Activated CD4-positive, alpha-beta T cell treated with anti-CD3 and anti-CD28 coated beads for 36 hours (primary cell): ENCODE data around the gene GLB1L3. TPM values are rescaled to one million over a fixed set of nuclear protein-coding genes. Genes with fewer than 3 reads are reported as not detected.
"Not testable (repeated sequence)": the region's sequence is repeated elsewhere in the genome, so short reads cannot be mapped to it uniquely, and the experiment has no call there.

Experiments used
- ATAC-seq: fragments of 200-7000 bp; cut with Tn5 transposase; one replicate; pipeline ENCODE4 v1.10.0; 2021; ENCODE audit warnings: mild to moderate bottlenecking, moderate library complexity
- CTCF ChIA-PET: fragments of 350-600 bp; sonication (Branson Sonifier 250); formaldehyde crosslinking; loops from one replicate; lab custom pipeline; 2021; ENCODE audit warnings: antibody characterized with exemption; lab: Charles Lee
- POLR2A ChIA-PET: fragments of 350-600 bp; sonication (Branson Sonifier 250); formaldehyde crosslinking; loops from one replicate; lab custom pipeline; 2021; ENCODE audit warnings: antibody characterized with exemption, inconsistent platforms; lab: Charles Lee
- DNase-seq: peaks from one replicate; pipeline ENCODE4 v3.0.0-alpha.2; 2020
- H3K27ac Mint-ChIP-seq: one replicate; pipeline ENCODE4 v1.8.0; 2021; ENCODE audit warnings: mixed read lengths
- H3K27me3 Mint-ChIP-seq: one replicate; pipeline ENCODE4 v1.8.0; 2021; ENCODE audit warnings: mixed read lengths
- H3K36me3 Mint-ChIP-seq: one replicate; pipeline ENCODE4 v1.8.0; 2021; ENCODE audit warnings: low read depth, mixed read lengths
- H3K4me1 Mint-ChIP-seq: one replicate; pipeline ENCODE4 v1.8.0; 2021; ENCODE audit warnings: mixed read lengths
- H3K4me3 Mint-ChIP-seq: one replicate; pipeline ENCODE4 v1.8.0; 2021; ENCODE audit warnings: mild to moderate bottlenecking, moderate library complexity, mixed read lengths
- H3K9me3 Mint-ChIP-seq: one replicate; pipeline ENCODE4 v1.8.0; 2021; ENCODE audit warnings: low read depth, mixed read lengths
- intact Hi-C, 2 experiments: fragments of 100-400 bp; cut with DNase I in 1 of 2; cut with micrococcal nuclease in 1 of 2; formaldehyde crosslinking; loops; one replicate each; pipeline versions ENCODE4 v1.14.2 to v1.15.1; 2022 to 2024; cut with DNase I, micrococcal nuclease
- total RNA-seq, 2 experiments: library from RNA; stranded (reverse); gene quantifications; one replicate each; pipeline ENCODE4 v1.2.3, GENCODE V29; 2021

Gene GLB1L3
- total RNA-seq, 2 experiments from 2014 or later = 11.7 to 12.2 TPM

DNA sequence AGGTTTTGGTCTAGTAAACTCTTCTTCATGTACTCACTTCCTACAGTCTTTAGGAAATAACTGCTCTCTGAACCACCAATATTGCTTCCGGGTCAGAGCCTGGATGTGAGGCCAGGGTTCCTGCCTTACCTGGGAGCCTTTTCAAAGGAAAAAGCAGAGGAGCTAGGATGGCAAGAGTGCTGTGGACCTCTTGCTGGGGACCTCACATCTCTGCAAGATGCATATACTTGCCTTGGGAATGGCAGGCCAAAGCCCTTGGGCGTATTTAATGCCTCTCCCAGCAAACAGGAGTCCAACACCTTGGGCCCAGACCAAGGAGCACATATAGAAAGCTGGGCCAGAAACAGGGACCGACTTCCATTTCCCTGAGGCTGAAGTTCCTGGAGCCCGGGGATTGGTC lies 60.9 kb downstream of the GLB1L3 start:
- POLR2A ChIA-PET = interaction anchor here (0.6 kb wide), 1 partner anchor 82 kb away, joined by 4 read pairs; no protein-coding TSS in a partner anchor
- Mint-ChIP-seq H3K27ac (no peak overlapping the region), H3K36me3 (no peaks in the 10 kb centered on the region)

DNA sequence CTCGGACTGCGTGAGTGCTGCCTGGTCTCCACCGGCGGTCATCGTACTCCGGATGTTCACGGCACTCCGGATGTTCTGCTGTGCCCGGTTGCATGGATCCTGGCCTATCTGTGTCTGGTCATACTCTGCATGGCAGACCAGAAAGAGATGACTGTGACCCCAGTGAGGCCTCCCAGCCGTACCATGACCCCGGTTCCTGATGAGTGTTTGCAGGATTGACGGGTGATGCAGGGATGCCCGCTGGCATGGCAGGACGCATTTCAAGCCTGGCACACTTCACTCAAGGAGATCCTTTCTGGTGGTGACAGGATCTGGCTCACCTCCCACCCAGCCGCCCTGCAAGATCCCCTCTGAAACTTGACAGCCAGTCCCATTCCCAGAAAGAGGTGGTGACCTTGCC lies 61.9 kb downstream of the GLB1L3 start:
- Mint-ChIP-seq H3K4me3 (no peak overlapping the region), H3K9me3 (no peaks in the 10 kb centered on the region), H3K27me3 (peaks cover 3% of the 10 kb centered on the region), H3K36me3 (no peaks in the 10 kb centered on the region), H3K27ac (no peak overlapping the region), H3K4me1 (no peaks in the 10 kb centered on the region)
- ATAC-seq (no peak), DNase-seq (no peak)
- POLR2A ChIA-PET = no interaction called here
- CTCF ChIA-PET = interaction anchor here (1.2 kb wide), 1 partner anchor 74 kb away, joined by 3 read pairs; no protein-coding TSS in a partner anchor
- intact Hi-C loops = no loop called here

More for the DNA sequence above, 60.9 kb downstream of the GLB1L3 start:
- DNase-seq = no peak
- H3K4me1 Mint-ChIP-seq = peaks cover 4% of the 10 kb centered on the region
- ATAC-seq = no peak
- no peak overlapping the region for H3K4me3 Mint-ChIP-seq
- CTCF ChIA-PET = interaction anchor here (1.2 kb wide), 1 partner anchor 73 kb away, joined by 3 read pairs; no protein-coding TSS in a partner anchor
- peaks cover 7% of the 10 kb centered on the region for H3K27me3 Mint-ChIP-seq
- no peaks in the 10 kb centered on the region for H3K9me3 Mint-ChIP-seq
- intact Hi-C loops = no loop called here

DNA sequence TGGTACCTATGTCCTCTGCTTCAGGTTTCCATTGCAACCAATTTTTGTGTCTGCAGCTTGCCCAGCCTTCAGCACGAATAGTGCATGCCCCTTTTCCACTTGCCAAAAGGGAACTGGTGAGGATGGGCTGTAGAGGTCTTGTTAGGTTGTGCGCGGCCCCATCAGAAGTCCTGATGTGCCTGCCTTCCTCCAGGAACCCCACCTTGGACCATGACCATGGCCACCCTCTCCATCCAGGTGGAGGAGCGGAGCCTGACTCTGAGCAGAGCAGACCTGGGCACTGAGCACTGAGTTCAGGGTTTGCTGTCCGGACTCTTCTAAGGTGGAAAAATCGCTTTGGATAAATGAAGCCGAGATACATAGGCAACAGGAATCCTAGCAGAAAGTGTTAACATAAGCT lies 62.5 kb downstream of the GLB1L3 start:
- no peaks in the 10 kb centered on the region for H3K4me1 Mint-ChIP-seq
- intact Hi-C loops = no loop called here
- DNase-seq = no peak
- no peaks in the 10 kb centered on the region for H3K36me3 Mint-ChIP-seq
- no peak for ATAC-seq
- H3K9me3 Mint-ChIP-seq = no peaks in the 10 kb centered on the region
- H3K27ac Mint-ChIP-seq = no peak overlapping the region
- CTCF ChIA-PET = no interaction called here
- H3K4me3 Mint-ChIP-seq = no peak overlapping the region
- POLR2A ChIA-PET = no interaction called here
- H3K27me3 Mint-ChIP-seq = no peaks in the 10 kb centered on the region

- no peak overlapping the region for H3K4me3 Mint-ChIP-seq
- ChIA-PET CTCF (interaction anchor here (0.6 kb wide), 1 partner anchor 64 kb away, joined by 3 read pairs; no protein-coding TSS in a partner anchor), POLR2A (no interaction called here)
- H3K9me3 Mint-ChIP-seq = no peaks in the 10 kb centered on the region
- no peak for DNase-seq
- H3K36me3 Mint-ChIP-seq = no peaks in the 10 kb centered on the region
- intact Hi-C loops = no loop called here
- no peak for ATAC-seq
- H3K27me3 Mint-ChIP-seq = no peaks in the 10 kb centered on the region
- no peak overlapping the region for H3K27ac Mint-ChIP-seq
- no peaks in the 10 kb centered on the region for H3K4me1 Mint-ChIP-seq
Observed at GRCh38 chr11:134339756-134340155, 63.6 kb downstream of the GLB1L3 start.

GRCh38 chr11:134340354-134340964 lies 64.3 kb downstream of the GLB1L3 start:
- Mint-ChIP-seq H3K27me3 (no peaks in the 10 kb centered on the region), H3K9me3 (no peaks in the 10 kb centered on the region), H3K4me1 (no peaks in the 10 kb centered on the region), H3K36me3 (no peaks in the 10 kb centered on the region), H3K27ac (no peak overlapping the region), H3K4me3 (no peak overlapping the region)
- ChIA-PET POLR2A (no interaction called here), CTCF (interaction anchor here (1.0 kb wide), 1 partner anchor 28 kb away, joined by 4 read pairs; no protein-coding TSS in a partner anchor)
- ATAC-seq (no peak), DNase-seq (no peak)
- intact Hi-C loops = no loop called here

DNA sequence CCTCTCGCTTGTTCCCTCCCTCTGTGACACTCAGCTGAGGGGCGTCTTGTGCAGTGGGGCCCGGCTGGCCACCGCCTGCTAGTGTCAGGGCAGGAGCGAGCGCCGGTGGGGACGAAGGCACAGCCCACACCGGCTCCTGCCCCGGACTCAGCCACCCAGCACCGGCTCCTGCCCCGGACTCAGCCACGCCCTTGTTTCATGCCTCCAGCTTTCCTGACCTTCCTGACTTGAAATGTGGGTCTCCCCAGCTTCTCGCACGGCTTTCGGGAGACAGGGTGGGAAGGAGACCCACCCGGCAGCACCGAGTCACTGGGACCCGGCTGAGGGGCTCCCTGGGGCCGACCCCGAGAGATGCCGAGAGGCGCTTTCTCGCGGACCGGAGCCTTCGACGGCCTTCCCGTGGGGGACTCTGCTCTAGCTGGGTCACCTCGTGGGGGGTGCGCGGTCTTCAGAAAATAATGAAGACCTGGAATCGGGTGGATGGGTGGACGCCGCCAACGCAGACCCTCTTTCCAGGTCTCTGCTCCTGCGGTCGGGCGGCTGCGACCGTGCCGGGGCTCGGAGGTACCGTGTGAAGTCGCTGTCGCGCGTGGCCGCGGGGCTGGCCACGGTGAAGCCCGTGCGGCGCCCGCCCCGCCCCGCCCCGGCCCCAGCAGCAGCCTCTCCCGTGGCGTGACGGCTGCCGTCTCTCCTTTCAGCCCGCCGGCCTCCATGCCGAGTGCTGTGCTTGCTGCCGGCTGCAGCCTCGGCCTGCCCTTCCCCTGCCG lies 65.8 kb downstream of the GLB1L3 start:
- ChIA-PET CTCF (interaction anchor here (0.7 to 1.0 kb wide), 2 partner anchors 29 to 33 kb away, joined by 3 to 4 read pairs; no protein-coding TSS in a partner anchor), POLR2A (no interaction called here)
- no peak overlapping the region for H3K27ac Mint-ChIP-seq
- H3K27me3 Mint-ChIP-seq = no peaks in the 10 kb centered on the region
- no peaks in the 10 kb centered on the region for H3K4me1 Mint-ChIP-seq
- no peak overlapping the region for H3K4me3 Mint-ChIP-seq
- H3K9me3 Mint-ChIP-seq = no peaks in the 10 kb centered on the region
- H3K36me3 Mint-ChIP-seq = no peaks in the 10 kb centered on the region
- intact Hi-C loops = no loop called here
- no peak for DNase-seq
- no peak for ATAC-seq

- H3K36me3 Mint-ChIP-seq = no peaks in the 10 kb centered on the region
- no peaks in the 10 kb centered on the region for H3K27me3 Mint-ChIP-seq
- H3K4me1 Mint-ChIP-seq = no peaks in the 10 kb centered on the region
- H3K9me3 Mint-ChIP-seq = no peaks in the 10 kb centered on the region
- no peak overlapping the region for H3K27ac Mint-ChIP-seq
- ChIA-PET POLR2A (no interaction called here), CTCF (no interaction called here)
- H3K4me3 Mint-ChIP-seq = no peak overlapping the region
- intact Hi-C loops = no loop called here
- ATAC-seq = no peak
- DNase-seq = no peak
Observed at GRCh38 chr11:134342572-134343340, 66.6 kb downstream of the GLB1L3 start.

GRCh38 chr11:134343646-134344045 lies 67.5 kb downstream of the GLB1L3 start:
- no peak for ATAC-seq
- no peak for DNase-seq
- intact Hi-C loops = no loop called here
- ChIA-PET POLR2A (no interaction called here), CTCF (no interaction called here)
- no peaks in the 10 kb centered on the region for H3K9me3 Mint-ChIP-seq
- H3K4me1 Mint-ChIP-seq = no peaks in the 10 kb centered on the region
- no peak overlapping the region for H3K4me3 Mint-ChIP-seq
- H3K36me3 Mint-ChIP-seq = no peaks in the 10 kb centered on the region
- no peak overlapping the region for H3K27ac Mint-ChIP-seq
- no peaks in the 10 kb centered on the region for H3K27me3 Mint-ChIP-seq

- H3K27me3 Mint-ChIP-seq, H3K27ac Mint-ChIP-seq, H3K4me1 Mint-ChIP-seq, ATAC-seq, POLR2A ChIA-PET, H3K4me3 Mint-ChIP-seq, DNase-seq, H3K36me3 Mint-ChIP-seq, H3K9me3 Mint-ChIP-seq: not testable (repeated sequence)
- CTCF ChIA-PET = interaction anchor here (0.6 kb wide), 1 partner anchor 271 kb away, joined by 3 read pairs; no protein-coding TSS in a partner anchor
- intact Hi-C loops = loop anchor here in 1 of 2 experiments (5.0 kb wide), 1 partner anchor 707 kb away; no protein-coding TSS in a partner anchor
Observed at GRCh38 chr11:134344497-134345236, 68.5 kb downstream of the GLB1L3 start.

GRCh38 chr11:134345237-134345550 lies 69.0 kb downstream of the GLB1L3 start:
- ATAC-seq (no peak), DNase-seq (no peak)
- CTCF ChIA-PET = no interaction called here
- no peak overlapping the region for H3K27ac Mint-ChIP-seq
- no peaks in the 10 kb centered on the region for H3K27me3 Mint-ChIP-seq
- intact Hi-C loops = loop anchor here in 1 of 2 experiments (5.0 kb wide), 1 partner anchor 708 kb away; no protein-coding TSS in a partner anchor
- peaks cover 11% of the 10 kb centered on the region for H3K4me1 Mint-ChIP-seq
- no peaks in the 10 kb centered on the region for H3K9me3 Mint-ChIP-seq
- no peak overlapping the region for H3K4me3 Mint-ChIP-seq
- no peaks in the 10 kb centered on the region for H3K36me3 Mint-ChIP-seq
- POLR2A ChIA-PET = no interaction called here
